Peyer's patch (tissue), 4 donors: ENCODE data around the gene MRPS23.

ENCODE experiments used
- POLR2A ChIP-seq, 2 donors: fragments of 450-650 bp; IDR thresholded peaks; one replicate each; pipeline ENCODE4 v1.5.1; 2017; ENCODE audit warnings: antibody characterized with exemption in 2 of 2, mild to moderate bottlenecking in 2 of 2, moderate library complexity in 2 of 2
- TF ChIP-seq, protein P1 (sequence below), 6 experiments: fragments of 450-650 bp in 4 of 6; fragments of 200-600 bp in 2 of 6; sonication (generic) in 1 of 6; IDR thresholded peaks; one replicate each; pipeline ENCODE4 v1.5.1; 2017 to 2019; ENCODE audit warnings: antibody characterized with exemption in 6 of 6, mild to moderate bottlenecking in 3 of 6, moderate library complexity in 1 of 6

DNA sequence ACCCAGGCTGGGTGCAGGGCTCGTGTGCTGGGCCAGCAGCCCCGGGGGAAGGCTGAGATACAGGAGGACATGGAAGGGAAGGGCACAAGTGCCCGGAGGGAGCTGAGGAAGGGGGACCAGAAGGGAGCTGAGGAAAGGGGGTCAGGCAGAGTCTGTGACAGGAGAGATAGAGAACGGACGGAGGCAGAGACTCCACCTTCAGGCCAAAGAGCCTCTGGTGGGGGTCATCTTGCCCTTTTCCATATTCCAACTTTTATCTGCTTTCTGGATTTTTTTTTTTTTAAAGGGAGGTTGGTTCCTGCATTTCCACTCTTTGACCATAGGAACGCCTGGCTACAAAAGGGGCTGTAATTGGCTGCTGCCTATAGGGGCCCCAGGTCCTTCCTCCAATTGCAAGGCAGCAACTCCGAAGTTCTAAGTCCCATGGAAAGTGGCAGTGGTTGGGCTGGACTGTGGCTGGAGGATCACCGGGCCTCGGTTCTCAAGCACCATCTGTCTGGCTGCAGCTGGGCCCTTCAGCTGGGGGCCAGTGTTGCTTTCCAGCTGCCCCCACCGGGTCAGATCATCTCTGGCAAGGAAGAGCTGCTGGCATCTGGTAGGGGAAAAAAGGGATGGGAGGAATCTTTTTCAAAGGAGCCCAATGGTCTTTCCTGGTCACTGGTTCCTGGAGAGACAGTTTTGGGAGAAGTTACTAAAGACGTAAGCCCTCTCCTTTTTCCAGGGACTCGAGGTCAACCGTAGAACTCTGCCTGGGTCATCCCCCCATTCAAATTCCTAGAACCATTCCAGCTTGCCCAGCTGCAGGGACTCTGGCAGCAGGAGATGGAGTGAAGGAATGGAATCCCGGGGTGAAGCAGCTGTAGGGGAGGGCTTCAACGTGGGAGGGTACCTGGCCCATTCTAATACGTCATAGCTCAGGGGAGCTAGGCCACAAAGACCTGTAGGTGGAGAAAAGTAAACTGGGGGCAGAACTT lies 13.1 kb upstream of the MRPS23 start:
- no peak for TF ChIP-seq POLR2A (IDR thresholded peaks at IDR 0.05)
- TF ChIP-seq, protein P1, sequence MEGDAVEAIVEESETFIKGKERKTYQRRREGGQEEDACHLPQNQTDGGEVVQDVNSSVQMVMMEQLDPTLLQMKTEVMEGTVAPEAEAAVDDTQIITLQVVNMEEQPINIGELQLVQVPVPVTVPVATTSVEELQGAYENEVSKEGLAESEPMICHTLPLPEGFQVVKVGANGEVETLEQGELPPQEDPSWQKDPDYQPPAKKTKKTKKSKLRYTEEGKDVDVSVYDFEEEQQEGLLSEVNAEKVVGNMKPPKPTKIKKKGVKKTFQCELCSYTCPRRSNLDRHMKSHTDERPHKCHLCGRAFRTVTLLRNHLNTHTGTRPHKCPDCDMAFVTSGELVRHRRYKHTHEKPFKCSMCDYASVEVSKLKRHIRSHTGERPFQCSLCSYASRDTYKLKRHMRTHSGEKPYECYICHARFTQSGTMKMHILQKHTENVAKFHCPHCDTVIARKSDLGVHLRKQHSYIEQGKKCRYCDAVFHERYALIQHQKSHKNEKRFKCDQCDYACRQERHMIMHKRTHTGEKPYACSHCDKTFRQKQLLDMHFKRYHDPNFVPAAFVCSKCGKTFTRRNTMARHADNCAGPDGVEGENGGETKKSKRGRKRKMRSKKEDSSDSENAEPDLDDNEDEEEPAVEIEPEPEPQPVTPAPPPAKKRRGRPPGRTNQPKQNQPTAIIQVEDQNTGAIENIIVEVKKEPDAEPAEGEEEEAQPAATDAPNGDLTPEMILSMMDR (IDR thresholded peaks at IDR 0.05): no peak
